ENCODE results near the gene BICC1. TPM values are rescaled to one million over a fixed set of nuclear protein-coding genes. Genes with fewer than 3 reads are reported as not detected.

The BICC1 gene
- total RNA-seq, 1 experiment from 2014 or later: not detected

- DNase-seq (ENCODE audit: low read depth, low spot score): no peak
Observed at GRCh38 chr10:58795560-58795959, 282.9 kb downstream of the BICC1 start.

More at GRCh38 chr10:58795560-58795959, 282.9 kb downstream of the BICC1 start:
- TF ChIP-seq MAX (IDR thresholded peaks at IDR 0.05): no peak
- TF ChIP-seq CTCF (IDR thresholded peaks at IDR 0.05 in 2 of 3, conservative IDR thresholded peaks at IDR 0.05 in 1 of 3; ENCODE audit: borderline replicate concordance in 1 of 3, insufficient read depth in 1 of 3, low read depth in 2 of 3, low read length in 2 of 3): no peak
- no peak for TF ChIP-seq JUND (IDR thresholded peaks at IDR 0.05)
- TF ChIP-seq TCF7L2 (IDR thresholded peaks at IDR 0.05; ENCODE audit: borderline replicate concordance, extremely low read depth, insufficient read depth, insufficient read length): no peak
- no peak for TF ChIP-seq ATF3 (IDR thresholded peaks at IDR 0.05)
- H2AFZ ChIP-seq (ENCODE audit: low read depth, low read length, poor library complexity, severe bottlenecking): no peak overlapping the region
- no peaks in the 10 kb centered on the region for H3K9me2 ChIP-seq (ENCODE audit: insufficient read depth)
- intact Hi-C loops (cut with micrococcal nuclease): no loop called here
- H3K27me3 ChIP-seq (ENCODE audit: insufficient read depth, low read length): no peaks in the 10 kb centered on the region
- ChIA-PET POLR2A (no interaction called here), RAD21 (ENCODE audit: low non-redundant PET in 1 of 2, low total read pairs in 2 of 2, uncharacterized antibody in 2 of 2, unreplicated experiment in 2 of 2) (no interaction called here), CTCF (no interaction called here)
- ATAC-seq: no peak
- no TSS peak for BruUV-seq (replicated peaks)
- no peak overlapping the region for H3K9ac ChIP-seq (ENCODE audit: low read length)
- H3K79me2 ChIP-seq (ENCODE audit: insufficient read depth, low read length): no peaks in the 10 kb centered on the region
- no peak overlapping the region for H3K27ac ChIP-seq (ENCODE audit: low read depth, low read length)
- H3K4me1 ChIP-seq (ENCODE audit: control insufficient read depth in 1 of 2, insufficient read depth in 2 of 2, low read length in 2 of 2): peaks cover 0 to 3% of the 10 kb centered on the region in 2 experiments; a peak in 1 of 4 replicates
- no peaks in the 10 kb centered on the region for H3K9me3 ChIP-seq (ENCODE audit: control insufficient read depth in 1 of 2, insufficient read depth in 1 of 2, low read depth in 1 of 2, low read length in 2 of 2)
- no peaks in the 10 kb centered on the region for H4K20me1 ChIP-seq (ENCODE audit: insufficient read depth)
- no peak overlapping the region for H3K4me3 ChIP-seq (replicated peaks in 1 of 2; ENCODE audit: low read depth in 1 of 2, low read length in 2 of 2)
- H3K36me3 ChIP-seq (ENCODE audit: control insufficient read depth in 1 of 2, insufficient read depth in 2 of 2, low read length in 2 of 2): no peaks in the 10 kb centered on the region
- H3K4me2 ChIP-seq (ENCODE audit: low read length): no peak overlapping the region
